Stimulated activated CD4-positive, alpha-beta T cell treated with anti-CD3 and anti-CD28 coated beads, TNF-alpha, amount 100 ng/mL, for 48 hours (primary cell): ENCODE data around the gene SETD7.
"Not testable (repeated sequence)": the region's sequence is repeated elsewhere in the genome, so short reads cannot be mapped to it uniquely, and the experiment has no call there.

Experiments
- DNase-seq, 3 donors: peaks; one replicate each; pipeline ENCODE4 v3.0.0-alpha.2; 2020; ENCODE audit warnings: low read depth in 3 of 3

Gene SETD7

DNA sequence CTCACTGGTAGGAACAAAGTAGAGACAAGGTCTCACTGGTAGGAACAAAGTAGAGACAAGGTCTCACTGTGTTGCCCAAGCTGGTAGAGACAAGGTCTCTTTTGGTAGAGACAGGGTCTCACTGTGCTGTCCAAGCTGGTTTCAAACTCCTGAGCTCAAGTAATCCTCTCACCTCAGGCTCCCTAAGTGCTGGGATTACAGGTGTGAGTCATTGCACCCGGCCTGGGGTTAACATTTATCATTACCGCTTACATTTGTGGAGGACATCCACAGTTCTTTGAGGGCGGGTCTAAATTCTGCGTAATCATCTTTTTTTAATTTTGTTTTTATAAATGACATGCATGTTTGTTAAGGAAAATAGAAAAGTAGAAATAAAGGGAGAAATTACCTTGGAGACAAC lies 90.1 kb downstream of the SETD7 start:
- no peak for DNase-seq

DNA sequence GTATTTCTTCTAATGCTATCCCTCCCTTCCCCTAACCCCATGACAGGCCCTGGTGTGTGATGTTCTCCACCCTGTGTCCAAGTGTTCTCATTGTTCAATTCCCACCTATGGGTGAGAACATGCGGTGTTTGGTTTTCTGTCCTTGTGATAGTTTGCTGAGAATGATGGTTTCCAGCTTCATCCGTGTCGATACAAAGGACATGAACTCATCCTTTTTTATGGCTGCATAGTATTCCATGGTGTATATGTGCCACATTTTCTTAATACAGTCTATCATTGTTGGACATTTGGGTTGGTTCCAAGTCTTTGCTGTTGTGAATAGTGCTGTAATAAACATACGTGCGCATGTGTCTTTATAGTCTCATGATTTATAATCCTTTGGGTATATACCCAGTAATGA lies 91.5 kb downstream of the SETD7 start:
- not testable (repeated sequence) for DNase-seq

DNA sequence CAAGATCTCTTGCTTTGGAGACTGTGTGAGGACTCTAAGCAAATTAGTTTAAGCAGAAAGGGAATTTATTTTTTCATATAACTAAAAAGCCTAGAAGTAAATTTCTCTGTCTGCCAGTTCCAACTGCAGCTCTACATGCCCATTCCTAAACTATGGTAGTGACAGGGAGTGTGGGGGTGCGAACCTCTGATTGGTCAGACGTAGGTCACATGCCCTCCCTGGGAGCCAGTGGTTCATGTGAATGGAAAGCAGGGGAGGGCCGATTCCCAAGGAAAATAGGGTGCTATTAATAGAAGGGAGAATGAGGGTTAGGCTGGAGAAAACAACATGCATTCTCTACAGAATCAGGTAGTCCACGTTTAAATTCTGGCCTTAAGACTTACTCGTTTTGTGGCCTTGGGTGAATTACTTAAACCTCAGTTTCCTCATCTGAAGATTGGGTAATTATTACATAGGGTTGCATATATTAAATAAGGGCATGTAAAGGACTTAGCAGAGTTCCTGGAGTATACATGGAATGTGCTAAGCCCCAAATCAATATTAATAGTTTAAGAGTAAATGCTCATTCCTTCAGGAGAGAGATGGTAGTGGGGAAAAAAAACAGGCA lies 94.9 kb downstream of the SETD7 start:
- no peak for DNase-seq

DNA sequence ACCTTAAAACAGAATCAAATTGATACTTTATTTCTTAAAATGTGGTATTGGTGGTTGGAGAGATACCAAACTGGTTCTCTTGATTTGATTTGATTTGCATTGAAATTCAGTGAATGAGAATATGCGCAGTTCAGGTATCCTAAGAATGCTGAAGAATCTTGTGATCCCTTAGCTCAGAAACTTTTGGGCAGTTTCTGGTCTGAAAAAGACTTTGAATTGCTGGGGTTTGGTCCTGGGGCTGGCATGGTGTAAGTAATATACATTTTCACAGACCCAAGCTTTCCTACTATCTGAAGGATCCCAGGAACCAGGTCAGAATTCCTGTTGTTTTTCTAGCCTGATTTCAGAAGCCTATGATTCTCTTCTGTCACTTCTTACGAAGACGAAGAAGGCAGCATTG lies 95.5 kb downstream of the SETD7 start:
- DNase-seq, result no peak

DNA sequence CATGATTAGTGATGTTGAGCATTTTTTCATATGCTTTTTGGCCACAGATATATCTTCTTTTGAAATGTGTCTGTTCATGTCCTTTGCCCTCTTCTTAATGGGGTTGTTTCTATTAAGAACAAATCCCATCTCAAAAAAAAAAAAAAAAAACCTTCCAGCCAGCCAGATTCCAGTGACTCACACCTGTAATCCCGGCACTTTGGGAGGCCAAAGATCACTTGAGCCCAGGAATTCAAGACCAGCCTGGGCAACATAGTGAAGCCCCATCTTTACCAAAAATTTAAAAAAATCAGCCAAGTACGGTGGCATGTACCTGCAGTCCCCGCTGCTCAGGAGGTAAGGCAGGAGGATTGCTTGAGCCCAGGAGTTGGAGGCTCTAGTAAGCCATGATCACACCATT lies 97.0 kb downstream of the SETD7 start:
- no peak for DNase-seq

DNA sequence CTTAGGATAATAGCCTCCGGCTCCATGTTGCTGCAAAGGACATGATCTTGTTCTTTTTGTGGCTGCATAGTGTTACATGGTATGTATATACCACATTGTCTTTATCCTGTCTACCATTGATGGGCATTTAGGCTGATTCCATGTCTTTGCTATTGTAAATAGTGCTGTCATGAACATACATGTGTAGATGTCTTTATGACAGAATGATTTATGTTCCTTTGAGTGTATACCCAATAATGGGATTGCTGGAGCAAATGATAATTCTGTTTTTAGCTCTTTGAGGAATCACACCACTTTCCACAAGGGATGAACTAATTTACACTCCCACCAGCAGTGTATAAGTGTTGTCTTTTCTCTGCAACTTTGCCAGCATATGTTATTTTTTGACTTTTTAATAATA lies 97.5 kb downstream of the SETD7 start:
- no peak for DNase-seq

DNA sequence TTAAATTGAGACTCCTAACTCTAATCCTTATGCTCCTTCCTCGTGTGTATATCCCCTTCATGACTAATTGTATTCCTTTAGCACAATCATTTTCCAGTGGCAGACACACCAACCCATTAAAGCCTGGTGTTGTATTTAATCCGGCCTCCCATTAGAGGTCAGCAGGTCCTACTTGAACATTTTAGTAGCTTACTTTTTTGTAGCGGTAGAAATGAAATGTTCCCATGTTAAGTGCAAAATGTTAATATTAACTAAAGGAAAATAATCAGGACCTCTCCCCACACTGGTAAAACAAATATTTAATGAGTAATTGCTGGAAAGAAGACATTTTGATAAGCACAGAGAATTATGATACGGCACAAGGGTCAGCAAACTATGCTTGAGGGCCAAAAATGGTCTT lies 98.7 kb downstream of the SETD7 start:
- no peak for DNase-seq

DNA sequence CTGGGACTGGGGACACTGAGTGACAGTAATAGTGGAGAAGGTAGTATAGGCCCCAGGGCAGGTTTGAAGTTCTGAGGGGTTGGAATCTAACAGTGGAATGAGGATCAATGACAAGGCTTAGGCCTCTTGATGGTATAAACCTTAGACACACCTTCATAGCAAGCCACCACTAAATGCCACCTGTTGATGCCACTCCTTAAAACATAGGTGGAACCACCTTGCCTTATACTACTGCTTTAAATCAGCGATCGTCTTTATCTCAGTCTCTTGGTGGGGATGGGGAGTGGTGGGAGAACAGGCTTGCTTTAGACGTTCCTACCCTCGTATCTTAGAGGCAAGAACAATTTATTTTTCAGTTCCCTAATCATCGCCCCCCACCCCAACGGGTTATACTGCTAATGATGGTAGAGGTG lies 100.9 kb downstream of the SETD7 start:
- DNase-seq, result no peak

DNA sequence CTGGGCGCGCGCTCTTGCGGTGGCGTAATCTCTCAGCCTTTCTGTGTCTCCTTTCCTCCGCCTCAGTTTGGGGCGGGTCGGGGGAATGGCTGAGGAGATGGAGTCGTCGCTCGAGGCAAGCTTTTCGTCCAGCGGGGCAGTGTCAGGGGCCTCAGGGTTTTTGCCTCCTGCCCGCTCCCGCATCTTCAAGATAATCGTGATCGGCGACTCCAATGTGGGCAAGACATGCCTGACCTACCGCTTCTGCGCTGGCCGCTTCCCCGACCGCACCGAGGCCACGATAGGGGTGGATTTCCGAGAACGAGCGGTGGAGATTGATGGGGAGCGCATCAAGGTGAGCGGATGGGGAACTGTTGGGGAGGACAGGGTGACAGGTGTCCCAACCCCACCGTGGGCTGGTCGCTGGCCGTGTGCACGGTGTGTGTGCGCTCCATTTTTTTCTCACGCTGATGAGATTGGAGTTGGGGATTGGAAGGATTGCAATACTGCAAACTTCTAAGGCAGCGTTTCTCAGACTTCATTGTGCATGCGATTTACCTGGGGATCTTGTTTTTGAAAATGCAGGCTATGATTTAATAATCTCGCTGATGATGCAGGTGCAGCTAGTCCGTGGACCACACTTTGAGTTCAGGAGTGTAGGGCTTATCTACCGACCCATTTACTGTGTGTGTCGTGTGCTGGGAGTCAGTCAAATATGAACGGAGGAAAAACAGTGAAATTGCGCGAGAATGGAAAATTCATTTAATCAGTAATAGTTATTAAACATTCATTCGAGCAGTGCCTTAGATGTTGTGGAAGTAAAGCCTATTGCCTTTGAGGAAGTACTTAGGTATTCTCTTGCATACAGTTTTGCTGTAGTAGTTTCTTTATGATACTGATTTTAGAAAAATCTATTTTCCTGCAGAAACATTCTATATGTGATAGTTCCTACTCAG lies 101.6 kb downstream of the SETD7 start, which contains the start of gene RAB33B:
Gene RAB33B, plus strand, starts transcription at position 11 of the 935 bp plus-strand sequence. Its CDS starts 75 bp downstream, at position 86.
- DNase-seq, result no peak

DNA sequence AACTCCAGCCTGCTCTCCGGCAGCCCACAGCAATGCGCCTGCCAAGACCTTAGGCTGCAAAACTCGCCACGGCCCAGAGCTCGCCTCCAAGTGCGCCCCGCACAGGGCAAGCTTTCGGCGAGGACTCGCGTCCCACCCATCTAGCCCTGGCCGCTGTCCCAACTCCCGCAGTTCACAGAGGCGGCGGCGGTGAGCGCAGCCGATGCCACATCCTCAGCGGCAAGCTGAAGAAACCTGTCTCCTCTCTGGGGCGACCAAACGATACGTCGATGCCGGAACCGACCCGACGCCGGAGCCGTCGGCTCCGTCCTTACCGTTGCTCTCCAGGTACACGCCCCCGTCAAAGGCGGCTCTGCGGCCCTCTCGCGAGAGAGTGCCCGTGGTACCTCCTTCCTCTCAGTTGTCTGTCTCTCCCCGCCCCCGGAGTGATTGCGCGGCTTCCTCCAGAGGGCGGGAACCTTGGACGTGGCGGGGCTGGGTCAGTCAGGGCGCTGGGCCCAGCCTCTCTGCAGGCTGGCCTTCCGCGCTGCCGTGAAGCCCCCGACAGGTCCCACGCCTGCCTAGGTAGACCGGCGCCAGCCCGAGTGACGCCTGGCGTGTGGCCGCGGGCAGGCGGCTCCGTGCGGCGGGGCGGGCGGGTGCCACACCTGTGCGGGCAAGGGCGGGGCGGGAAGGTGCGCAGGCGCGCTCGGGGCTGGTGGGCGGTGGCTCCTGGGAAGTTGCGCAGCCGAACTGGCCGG lies 102.5 kb downstream of the SETD7 start:
- peak; percentile 94 to 95 (median 95) for DNase-seq

DNA sequence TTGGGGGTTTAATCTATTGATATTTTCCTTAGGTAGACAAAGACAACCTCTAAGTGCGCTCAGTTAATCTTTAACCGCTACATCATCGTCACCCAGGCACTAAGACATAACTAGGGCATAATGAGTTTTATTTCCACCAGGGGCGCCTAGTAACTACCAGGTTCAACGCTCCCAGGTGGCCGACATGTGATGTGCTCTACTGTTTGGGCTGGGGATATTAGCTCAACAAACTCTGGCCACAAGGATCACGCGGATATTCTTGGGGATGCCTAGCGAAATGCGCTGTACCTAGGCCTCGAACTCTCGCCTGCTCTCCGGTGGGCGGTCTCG lies 103.0 kb downstream of the SETD7 start:
- DNase-seq, result peak; percentile 39 to 56 (median 46)

DNA sequence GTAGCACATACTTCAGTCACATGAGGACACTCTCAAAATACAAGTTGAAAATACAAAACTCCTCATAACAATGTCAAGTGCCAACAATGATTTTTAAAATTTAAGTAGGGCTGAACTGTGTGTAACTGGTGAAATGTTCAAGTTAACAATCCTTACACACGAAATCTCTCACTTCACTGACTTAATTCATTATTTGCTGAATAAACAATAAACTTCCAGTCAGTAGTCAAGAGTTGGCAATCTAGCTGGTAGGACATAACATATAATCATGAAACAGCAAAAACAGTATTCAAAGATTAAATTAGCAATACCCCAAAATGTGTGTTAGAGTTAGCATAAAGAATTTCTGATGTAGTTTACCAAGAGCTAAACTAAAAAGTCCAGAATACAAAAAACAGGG lies 104.0 kb downstream of the SETD7 start:
- DNase-seq, result no peak

DNA sequence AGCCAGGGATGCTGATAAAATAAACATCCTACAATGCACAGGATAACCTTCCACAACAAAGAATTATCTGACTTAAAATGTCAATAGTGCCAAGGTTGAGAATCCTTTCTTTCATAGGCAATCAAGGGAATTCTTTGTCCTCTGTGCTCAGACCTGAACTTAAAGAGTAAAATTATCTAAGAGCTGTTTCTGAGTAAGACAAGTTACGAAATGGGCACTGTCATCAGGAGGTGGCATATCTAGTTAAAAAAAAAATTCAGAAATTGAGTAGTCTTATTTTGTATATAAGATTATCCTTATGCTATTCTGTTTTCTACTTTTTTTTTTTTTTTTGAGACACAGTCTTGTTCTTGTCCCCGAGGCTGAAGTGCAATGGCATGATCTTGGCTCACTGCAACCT lies 105.4 kb downstream of the SETD7 start:
- DNase-seq, result no peak

DNA sequence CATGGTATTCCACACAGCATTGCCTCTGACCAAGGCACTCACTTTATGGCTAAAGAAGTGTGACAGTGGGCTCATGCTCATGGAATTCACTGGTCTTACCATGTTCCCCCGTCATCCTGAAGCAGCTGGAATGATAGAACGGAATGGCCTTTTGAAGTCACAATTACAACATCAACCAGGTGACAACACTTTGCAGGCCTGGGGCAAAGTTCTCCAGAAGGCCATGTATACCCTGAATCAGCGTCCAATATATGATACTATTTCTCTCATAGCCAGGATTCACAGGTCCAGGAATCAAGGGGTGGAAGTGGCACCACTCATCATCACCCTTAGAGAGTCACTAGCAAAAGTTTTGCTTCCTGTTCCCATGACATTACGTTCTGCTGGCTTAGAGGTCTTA lies 108.9 kb downstream of the SETD7 start:
- not testable (repeated sequence) for DNase-seq
